Kidney epithelial cell (primary cell): Measurements from ENCODE around the gene TAGAP. TPM values are rescaled to one million over a fixed set of nuclear protein-coding genes. Genes with fewer than 3 reads are reported as not detected.

Experiments
- DNase-seq: peaks from one replicate; pipeline ENCODE4 v3.0.0-alpha.2; 2010; ENCODE audit warnings: low read depth
- H3K27me3 ChIP-seq: 2 replicates; pipeline ENCODE4 v1.6.0; 2011; ENCODE audit warnings: low read length; ENCODE audit not compliant: control insufficient read depth, insufficient read depth
- H3K36me3 ChIP-seq: 2 replicates; pipeline ENCODE4 v1.5.1; 2011; ENCODE audit warnings: low read length; ENCODE audit not compliant: control insufficient read depth, insufficient read depth
- H3K4me3 ChIP-seq: 2 replicates; pipeline ENCODE4 v1.5.1; 2011; ENCODE audit warnings: low read depth, mild to moderate bottlenecking, control low read depth, low read length
- CTCF ChIP-seq: IDR thresholded peaks from 2 replicates; pipeline ENCODE4 v1.5.1; 2011; ENCODE audit warnings: mild to moderate bottlenecking, moderate library complexity, low read length, control low read depth, inconsistent platforms; ENCODE audit not compliant: insufficient read depth, poor library complexity, severe bottlenecking
- total RNA-seq: library from RNA; depleted of rRNA; stranded (reverse); fragments of >200 nt; gene quantifications from 2 replicates; pipeline ENCODE4 v1.2.3, GENCODE V29; 2015

Gene TAGAP
- total RNA-seq, 1 donor from 2014 or later: 0.96 TPM

GRCh38 chr6:159066483-159066882 lies 21.7 kb upstream of the TAGAP start:
- Histone ChIP-seq H3K4me3 (no peak overlapping the region), H3K36me3 (no peaks in the 10 kb centered on the region), H3K27me3 (peaks cover 7% of the 10 kb centered on the region)
- no peak for DNase-seq
- TF ChIP-seq CTCF: no peak

DNA sequence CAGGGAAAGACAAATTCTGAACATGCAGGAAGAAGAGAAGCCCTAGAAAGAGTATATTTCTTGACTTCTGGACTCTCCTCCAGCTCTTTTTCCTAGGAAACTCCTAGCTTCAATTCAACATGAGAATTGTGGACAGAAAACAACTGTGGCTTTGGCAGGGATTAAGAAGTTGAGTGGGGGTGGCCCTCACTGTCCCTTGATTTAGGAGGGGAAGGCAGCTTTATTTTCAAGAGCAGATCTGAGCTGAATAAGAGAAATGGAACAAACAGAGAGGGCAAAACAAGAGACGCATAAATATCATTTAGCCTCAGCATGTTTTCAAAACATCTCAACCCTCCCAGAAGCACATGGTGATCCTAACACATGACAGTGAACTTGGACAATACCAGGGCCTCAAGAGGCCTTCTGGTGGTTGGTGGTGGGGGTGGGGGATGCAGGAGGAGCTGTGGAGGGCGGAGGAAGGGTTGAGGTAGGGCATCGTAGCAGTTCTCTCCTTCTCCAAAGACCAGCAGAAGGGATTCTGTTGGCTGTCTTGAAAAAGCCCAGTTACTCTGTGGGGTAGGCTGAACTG lies 21.1 kb upstream of the TAGAP start:
- no peak for TF ChIP-seq CTCF
- DNase-seq: no peak
- Histone ChIP-seq H3K36me3 (no peaks in the 10 kb centered on the region), H3K4me3 (no peak overlapping the region), H3K27me3 (peaks cover 7% of the 10 kb centered on the region)

GRCh38 chr6:159065091-159065490 lies 20.3 kb upstream of the TAGAP start:
- no peak for TF ChIP-seq CTCF
- no peak for DNase-seq
- peaks cover 7% of the 10 kb centered on the region for H3K27me3 ChIP-seq
- no peaks in the 10 kb centered on the region for H3K36me3 ChIP-seq
- H3K4me3 ChIP-seq: no peak overlapping the region

GRCh38 chr6:159064477-159064876 lies 19.7 kb upstream of the TAGAP start:
- peaks cover 7% of the 10 kb centered on the region for H3K27me3 ChIP-seq
- no peak overlapping the region for H3K4me3 ChIP-seq
- TF ChIP-seq CTCF: no peak
- DNase-seq: no peak
- no peaks in the 10 kb centered on the region for H3K36me3 ChIP-seq

DNA sequence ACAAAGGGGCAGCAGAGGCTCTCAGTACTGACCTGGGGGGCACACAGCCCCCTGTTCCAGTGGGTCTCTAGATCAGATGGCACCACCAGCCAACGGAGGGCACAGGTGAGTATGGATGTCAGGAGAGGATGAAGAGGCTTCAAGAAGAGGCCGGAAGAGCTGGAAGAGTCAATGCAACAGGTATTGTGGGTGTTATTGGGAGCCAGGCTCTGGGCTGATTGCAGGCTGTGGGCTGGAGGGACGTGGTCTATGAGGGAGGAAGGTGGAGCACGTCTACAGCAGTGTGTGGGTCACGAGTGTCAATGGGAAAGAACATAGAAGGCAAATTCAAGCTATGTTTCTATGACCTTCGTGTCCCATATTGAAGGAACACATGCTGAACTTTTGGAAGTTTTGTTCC lies 18.8 kb upstream of the TAGAP start:
- H3K4me3 ChIP-seq: no peak overlapping the region
- H3K27me3 ChIP-seq: peaks cover 7% of the 10 kb centered on the region
- TF ChIP-seq CTCF: no peak
- DNase-seq: no peak
- no peaks in the 10 kb centered on the region for H3K36me3 ChIP-seq

- H3K36me3 ChIP-seq: no peaks in the 10 kb centered on the region
- TF ChIP-seq CTCF: no peak
- peaks cover 5% of the 10 kb centered on the region for H3K27me3 ChIP-seq
- no peak for DNase-seq
- no peak overlapping the region for H3K4me3 ChIP-seq
Observed at GRCh38 chr6:159062976-159063375, 18.2 kb upstream of the TAGAP start.
